WTC11 (cell line): ENCODE results near the gene GFRA1. TPM values are rescaled to one million over a fixed set of nuclear protein-coding genes. Genes with fewer than 3 reads are reported as not detected.

ENCODE experiments used
- ATAC-seq: fragments of 200-7000 bp; cut with Tn5 transposase; 2 replicates; pipeline ENCODE4 v1.10.0; 2021; ENCODE audit warnings: mild to moderate bottlenecking, moderate library complexity
- CTCF ChIA-PET: fragments of 300-600 bp; sonication (Branson Sonifier 250); formaldehyde crosslinking; loops from one replicate; lab custom pipeline; 2021; ENCODE audit warnings: antibody characterized with exemption; lab: Charles Lee
- POLR2A ChIA-PET: fragments of 350-600 bp; sonication (Branson Sonifier 250); formaldehyde crosslinking; loops from one replicate; lab custom pipeline; 2021; ENCODE audit warnings: antibody characterized with exemption; lab: Charles Lee
- DNase-seq: peaks from one replicate; pipeline ENCODE4 v3.0.0; 2021; ENCODE audit warnings: low spot score
- H3K27ac Mint-ChIP-seq: 2 replicates; pipeline ENCODE4 v1.8.0; 2021; ENCODE audit warnings: mixed read lengths
- H3K27me3 Mint-ChIP-seq: 2 replicates; pipeline ENCODE4 v1.8.0; 2021; ENCODE audit warnings: low read depth, mild to moderate bottlenecking, moderate library complexity, mixed read lengths
- H3K36me3 Mint-ChIP-seq: 2 replicates; pipeline ENCODE4 v1.8.0; 2021; ENCODE audit warnings: mixed read lengths
- H3K4me1 Mint-ChIP-seq: 2 replicates; pipeline ENCODE4 v1.8.0; 2022; ENCODE audit warnings: mixed read lengths
- H3K4me3 Mint-ChIP-seq: 2 replicates; pipeline ENCODE4 v1.8.0; 2021; ENCODE audit warnings: mild to moderate bottlenecking, moderate library complexity, mixed read lengths
- H3K9me3 Mint-ChIP-seq: 2 replicates; pipeline ENCODE4 v1.8.0; 2021; ENCODE audit warnings: mixed read lengths
- ATF1 ChIP-seq: sonication (generic); formaldehyde crosslinking; IDR thresholded peaks from 2 replicates; pipeline ENCODE4 v1.8.1; 2023; ENCODE audit warnings: mild to moderate bottlenecking, moderate library complexity, missing genetic modification reagents
- FOXP1 ChIP-seq: sonication (generic); formaldehyde crosslinking; IDR thresholded peaks from 2 replicates; pipeline ENCODE4 v1.8.0; 2022; ENCODE audit warnings: missing genetic modification reagents, mild to moderate bottlenecking, moderate library complexity, borderline replicate concordance
- GTF2I ChIP-seq: fragments of 250-450 bp; sonication (Bioruptor Pico); conservative IDR thresholded peaks from 2 replicates; pipeline ENCODE4 v1.4.0; 2021; ENCODE audit warnings: mild to moderate bottlenecking
- NFYB ChIP-seq: sonication (generic); formaldehyde crosslinking; conservative IDR thresholded peaks from 2 replicates; pipeline ENCODE4 v1.8.0; 2022; ENCODE audit warnings: low read depth, missing genetic modification reagents
- NR2C2 ChIP-seq: sonication (generic); formaldehyde crosslinking; IDR thresholded peaks from 2 replicates; pipeline ENCODE4 v1.8.0; 2022; ENCODE audit warnings: mild to moderate bottlenecking, missing genetic modification reagents
- RORB ChIP-seq: fragments of 250-450 bp; sonication (Bioruptor Pico); IDR thresholded peaks from 2 replicates; pipeline ENCODE4 v1.9.0; 2021; ENCODE audit warnings: mild to moderate bottlenecking
- SOX15 ChIP-seq: fragments of 250-450 bp; sonication (Bioruptor Pico); IDR thresholded peaks from 2 replicates; pipeline ENCODE4 v1.9.0; 2021; ENCODE audit warnings: mild to moderate bottlenecking
- ZNF219 ChIP-seq: sonication (generic); formaldehyde crosslinking; IDR thresholded peaks from 2 replicates; pipeline ENCODE4 v1.8.0; 2023; ENCODE audit warnings: missing genetic modification reagents, mild to moderate bottlenecking, borderline replicate concordance
- ZNF232 ChIP-seq: sonication (generic); formaldehyde crosslinking; IDR thresholded peaks from 2 replicates; pipeline ENCODE4 v1.8.0; 2022; ENCODE audit warnings: mild to moderate bottlenecking, missing genetic modification reagents
- ZNF317 ChIP-seq: sonication (generic); formaldehyde crosslinking; IDR thresholded peaks from 2 replicates; pipeline ENCODE4 v1.8.1; 2023; ENCODE audit warnings: low read depth, mild to moderate bottlenecking, moderate library complexity, missing genetic modification reagents, borderline replicate concordance
- ZNF416 ChIP-seq: fragments of 250-450 bp; sonication (Bioruptor Pico); IDR thresholded peaks from 2 replicates; pipeline ENCODE4 v1.9.0; 2021; ENCODE audit warnings: mild to moderate bottlenecking, inconsistent platforms
- total RNA-seq: library from RNA; stranded (reverse); gene quantifications from 3 replicates; pipeline ENCODE4 v1.2.3, GENCODE V29; 2021
- TF ChIP-seq, protein P1 (sequence below): sonication (generic); formaldehyde crosslinking; IDR thresholded peaks from 2 replicates; pipeline ENCODE4 v1.8.1; 2022; ENCODE audit warnings: low read depth, missing genetic modification reagents, borderline replicate concordance
- TF ChIP-seq, protein P2 (sequence below): sonication (generic); formaldehyde crosslinking; IDR thresholded peaks from 2 replicates; pipeline ENCODE4 v1.8.1; 2022; ENCODE audit warnings: low read depth, mild to moderate bottlenecking, moderate library complexity, missing genetic modification reagents, borderline replicate concordance
- TF ChIP-seq, protein P3 (sequence below): sonication (generic); formaldehyde crosslinking; IDR thresholded peaks from 2 replicates; pipeline ENCODE4 v1.8.1; 2023; ENCODE audit warnings: mild to moderate bottlenecking, missing genetic modification reagents, moderate library complexity
- TF ChIP-seq, protein P4 (sequence below): sonication (generic); formaldehyde crosslinking; IDR thresholded peaks from 2 replicates; pipeline ENCODE4 v1.8.0; 2022; ENCODE audit warnings: mild to moderate bottlenecking, missing genetic modification reagents
- TF ChIP-seq, protein P5 (sequence below): fragments of 250-450 bp; sonication (Bioruptor Pico); IDR thresholded peaks from 2 replicates; pipeline ENCODE4 v2.1.2; 2022; ENCODE audit warnings: mild to moderate bottlenecking, moderate library complexity
- TF ChIP-seq, protein P6 (sequence below): sonication (generic); formaldehyde crosslinking; IDR thresholded peaks from 2 replicates; pipeline ENCODE4 v1.8.1; 2023; ENCODE audit warnings: mild to moderate bottlenecking, missing genetic modification reagents, borderline replicate concordance
- TF ChIP-seq, protein P7 (sequence below): sonication (generic); formaldehyde crosslinking; IDR thresholded peaks from 2 replicates; pipeline ENCODE4 v1.8.0; 2023; ENCODE audit warnings: mild to moderate bottlenecking, missing genetic modification reagents
- TF ChIP-seq, protein P8 (sequence below): sonication (generic); formaldehyde crosslinking; IDR thresholded peaks from 2 replicates; pipeline ENCODE4 v1.8.0; 2023; ENCODE audit warnings: missing genetic modification reagents

Gene GFRA1
- total RNA-seq, 1 experiment from 2014 or later = 4.4 TPM

DNA sequence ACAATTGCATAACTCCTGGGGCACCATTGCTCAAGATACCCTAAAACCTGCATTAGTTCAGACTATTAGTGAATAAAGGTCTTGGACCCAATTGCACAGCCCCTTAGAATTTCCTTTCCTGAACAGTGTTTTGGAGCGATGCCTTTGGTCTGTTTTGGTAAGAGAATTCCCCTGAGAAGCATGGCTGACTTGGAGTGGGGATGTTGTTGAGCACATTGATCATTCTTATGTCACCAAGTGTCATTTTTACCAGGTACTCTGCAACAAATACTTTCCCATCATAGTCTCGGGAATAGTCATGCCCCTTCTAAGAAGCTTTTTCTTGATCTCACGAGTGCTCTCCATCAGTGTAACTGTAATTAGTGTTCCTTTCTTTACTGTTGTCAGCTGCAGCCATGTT lies 229.7 kb downstream of the GFRA1 start:
- Mint-ChIP-seq H3K4me3 (no peak overlapping the region), H3K36me3 (no peaks in the 10 kb centered on the region), H3K4me1 (peaks cover 8% of the 10 kb centered on the region), H3K27me3 (no peaks in the 10 kb centered on the region), H3K9me3 (peaks cover 18% of the 10 kb centered on the region), H3K27ac (no peak overlapping the region)
- ChIA-PET POLR2A (interaction anchor here (0.5 kb wide), 1 partner anchor 214 kb away, joined by 4 read pairs; no protein-coding TSS in a partner anchor), CTCF (no interaction called here)
- DNase-seq (no peak), ATAC-seq (no peak)
- TF ChIP-seq, protein P1, sequence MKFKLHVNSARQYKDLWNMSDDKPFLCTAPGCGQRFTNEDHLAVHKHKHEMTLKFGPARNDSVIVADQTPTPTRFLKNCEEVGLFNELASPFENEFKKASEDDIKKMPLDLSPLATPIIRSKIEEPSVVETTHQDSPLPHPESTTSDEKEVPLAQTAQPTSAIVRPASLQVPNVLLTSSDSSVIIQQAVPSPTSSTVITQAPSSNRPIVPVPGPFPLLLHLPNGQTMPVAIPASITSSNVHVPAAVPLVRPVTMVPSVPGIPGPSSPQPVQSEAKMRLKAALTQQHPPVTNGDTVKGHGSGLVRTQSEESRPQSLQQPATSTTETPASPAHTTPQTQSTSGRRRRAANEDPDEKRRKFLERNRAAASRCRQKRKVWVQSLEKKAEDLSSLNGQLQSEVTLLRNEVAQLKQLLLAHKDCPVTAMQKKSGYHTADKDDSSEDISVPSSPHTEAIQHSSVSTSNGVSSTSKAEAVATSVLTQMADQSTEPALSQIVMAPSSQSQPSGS (CRISPR knock-in tag) = no peak
- TF ChIP-seq, protein P2, sequence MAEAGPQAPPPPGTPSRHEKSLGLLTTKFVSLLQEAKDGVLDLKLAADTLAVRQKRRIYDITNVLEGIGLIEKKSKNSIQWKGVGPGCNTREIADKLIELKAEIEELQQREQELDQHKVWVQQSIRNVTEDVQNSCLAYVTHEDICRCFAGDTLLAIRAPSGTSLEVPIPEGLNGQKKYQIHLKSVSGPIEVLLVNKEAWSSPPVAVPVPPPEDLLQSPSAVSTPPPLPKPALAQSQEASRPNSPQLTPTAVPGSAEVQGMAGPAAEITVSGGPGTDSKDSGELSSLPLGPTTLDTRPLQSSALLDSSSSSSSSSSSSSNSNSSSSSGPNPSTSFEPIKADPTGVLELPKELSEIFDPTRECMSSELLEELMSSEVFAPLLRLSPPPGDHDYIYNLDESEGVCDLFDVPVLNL = no peak
- TF ChIP-seq FOXP1 (CRISPR knock-in tag) (no peak), NFYB (CRISPR knock-in tag) (no peak), RORB (no peak), ATF1 (CRISPR knock-in tag) (no peak), SOX15 (CRISPR knock-in tag) (no peak), GTF2I (CRISPR knock-in tag) (no peak)
- TF ChIP-seq, protein P3, sequence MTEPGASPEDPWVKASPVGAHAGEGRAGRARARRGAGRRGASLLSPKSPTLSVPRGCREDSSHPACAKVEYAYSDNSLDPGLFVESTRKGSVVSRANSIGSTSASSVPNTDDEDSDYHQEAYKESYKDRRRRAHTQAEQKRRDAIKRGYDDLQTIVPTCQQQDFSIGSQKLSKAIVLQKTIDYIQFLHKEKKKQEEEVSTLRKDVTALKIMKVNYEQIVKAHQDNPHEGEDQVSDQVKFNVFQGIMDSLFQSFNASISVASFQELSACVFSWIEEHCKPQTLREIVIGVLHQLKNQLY = no peak
- TF ChIP-seq, protein P4, sequence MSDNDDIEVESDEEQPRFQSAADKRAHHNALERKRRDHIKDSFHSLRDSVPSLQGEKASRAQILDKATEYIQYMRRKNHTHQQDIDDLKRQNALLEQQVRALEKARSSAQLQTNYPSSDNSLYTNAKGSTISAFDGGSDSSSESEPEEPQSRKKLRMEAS (CRISPR knock-in tag) = no peak
- TF ChIP-seq, protein P5, sequence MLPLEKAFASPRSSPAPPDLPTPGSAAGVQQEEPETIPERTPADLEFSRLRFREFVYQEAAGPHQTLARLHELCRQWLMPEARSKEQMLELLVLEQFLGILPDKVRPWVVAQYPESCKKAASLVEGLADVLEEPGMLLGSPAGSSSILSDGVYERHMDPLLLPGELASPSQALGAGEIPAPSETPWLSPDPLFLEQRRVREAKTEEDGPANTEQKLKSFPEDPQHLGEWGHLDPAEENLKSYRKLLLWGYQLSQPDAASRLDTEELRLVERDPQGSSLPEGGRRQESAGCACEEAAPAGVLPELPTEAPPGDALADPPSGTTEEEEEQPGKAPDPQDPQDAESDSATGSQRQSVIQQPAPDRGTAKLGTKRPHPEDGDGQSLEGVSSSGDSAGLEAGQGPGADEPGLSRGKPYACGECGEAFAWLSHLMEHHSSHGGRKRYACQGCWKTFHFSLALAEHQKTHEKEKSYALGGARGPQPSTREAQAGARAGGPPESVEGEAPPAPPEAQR (CRISPR knock-in tag) = no peak

DNA sequence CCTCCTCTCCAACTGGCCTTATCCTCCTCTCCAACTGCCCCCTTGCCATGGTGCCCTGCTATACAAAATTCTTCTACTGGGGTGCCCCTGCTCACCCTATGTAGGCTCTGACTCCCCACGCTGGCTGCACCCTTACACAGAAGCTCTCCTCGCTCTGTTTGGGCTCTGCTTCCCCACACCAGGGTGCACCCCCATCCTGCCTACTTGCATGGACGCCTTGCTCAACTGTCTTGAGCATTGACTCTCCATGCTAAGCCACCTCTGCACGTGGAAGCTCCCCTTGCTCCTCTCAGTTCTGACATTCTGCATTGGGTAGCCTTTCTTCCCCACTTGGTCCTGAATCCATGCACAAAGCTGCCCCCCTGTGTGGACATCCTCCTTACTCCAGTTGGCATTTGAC lies 231.1 kb downstream of the GFRA1 start:
- Mint-ChIP-seq H3K27me3 (no peaks in the 10 kb centered on the region), H3K4me3 (no peak overlapping the region), H3K27ac (no peak overlapping the region), H3K36me3 (no peaks in the 10 kb centered on the region), H3K9me3 (peaks cover 18% of the 10 kb centered on the region), H3K4me1 (peaks cover 10% of the 10 kb centered on the region)
- CTCF ChIA-PET = interaction anchor here (1.3 kb wide), 1 partner anchor 94 kb away, joined by 3 read pairs; no protein-coding TSS in a partner anchor
- no peak for ATAC-seq
- POLR2A ChIA-PET = no interaction called here
- DNase-seq = no peak
- TF ChIP-seq, protein P1 (CRISPR knock-in tag) = no peak
- TF ChIP-seq ZNF317 (no peak), ZNF416 (CRISPR knock-in tag) (no peak), ZNF219 (CRISPR knock-in tag) (no peak), ZNF232 (no peak), NR2C2 (no peak)
- TF ChIP-seq, protein P6, sequence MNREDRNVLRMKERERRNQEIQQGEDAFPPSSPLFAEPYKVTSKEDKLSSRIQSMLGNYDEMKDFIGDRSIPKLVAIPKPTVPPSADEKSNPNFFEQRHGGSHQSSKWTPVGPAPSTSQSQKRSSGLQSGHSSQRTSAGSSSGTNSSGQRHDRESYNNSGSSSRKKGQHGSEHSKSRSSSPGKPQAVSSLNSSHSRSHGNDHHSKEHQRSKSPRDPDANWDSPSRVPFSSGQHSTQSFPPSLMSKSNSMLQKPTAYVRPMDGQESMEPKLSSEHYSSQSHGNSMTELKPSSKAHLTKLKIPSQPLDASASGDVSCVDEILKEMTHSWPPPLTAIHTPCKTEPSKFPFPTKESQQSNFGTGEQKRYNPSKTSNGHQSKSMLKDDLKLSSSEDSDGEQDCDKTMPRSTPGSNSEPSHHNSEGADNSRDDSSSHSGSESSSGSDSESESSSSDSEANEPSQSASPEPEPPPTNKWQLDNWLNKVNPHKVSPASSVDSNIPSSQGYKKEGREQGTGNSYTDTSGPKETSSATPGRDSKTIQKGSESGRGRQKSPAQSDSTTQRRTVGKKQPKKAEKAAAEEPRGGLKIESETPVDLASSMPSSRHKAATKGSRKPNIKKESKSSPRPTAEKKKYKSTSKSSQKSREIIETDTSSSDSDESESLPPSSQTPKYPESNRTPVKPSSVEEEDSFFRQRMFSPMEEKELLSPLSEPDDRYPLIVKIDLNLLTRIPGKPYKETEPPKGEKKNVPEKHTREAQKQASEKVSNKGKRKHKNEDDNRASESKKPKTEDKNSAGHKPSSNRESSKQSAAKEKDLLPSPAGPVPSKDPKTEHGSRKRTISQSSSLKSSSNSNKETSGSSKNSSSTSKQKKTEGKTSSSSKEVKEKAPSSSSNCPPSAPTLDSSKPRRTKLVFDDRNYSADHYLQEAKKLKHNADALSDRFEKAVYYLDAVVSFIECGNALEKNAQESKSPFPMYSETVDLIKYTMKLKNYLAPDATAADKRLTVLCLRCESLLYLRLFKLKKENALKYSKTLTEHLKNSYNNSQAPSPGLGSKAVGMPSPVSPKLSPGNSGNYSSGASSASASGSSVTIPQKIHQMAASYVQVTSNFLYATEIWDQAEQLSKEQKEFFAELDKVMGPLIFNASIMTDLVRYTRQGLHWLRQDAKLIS (CRISPR knock-in tag) = no peak
- TF ChIP-seq, protein P7, sequence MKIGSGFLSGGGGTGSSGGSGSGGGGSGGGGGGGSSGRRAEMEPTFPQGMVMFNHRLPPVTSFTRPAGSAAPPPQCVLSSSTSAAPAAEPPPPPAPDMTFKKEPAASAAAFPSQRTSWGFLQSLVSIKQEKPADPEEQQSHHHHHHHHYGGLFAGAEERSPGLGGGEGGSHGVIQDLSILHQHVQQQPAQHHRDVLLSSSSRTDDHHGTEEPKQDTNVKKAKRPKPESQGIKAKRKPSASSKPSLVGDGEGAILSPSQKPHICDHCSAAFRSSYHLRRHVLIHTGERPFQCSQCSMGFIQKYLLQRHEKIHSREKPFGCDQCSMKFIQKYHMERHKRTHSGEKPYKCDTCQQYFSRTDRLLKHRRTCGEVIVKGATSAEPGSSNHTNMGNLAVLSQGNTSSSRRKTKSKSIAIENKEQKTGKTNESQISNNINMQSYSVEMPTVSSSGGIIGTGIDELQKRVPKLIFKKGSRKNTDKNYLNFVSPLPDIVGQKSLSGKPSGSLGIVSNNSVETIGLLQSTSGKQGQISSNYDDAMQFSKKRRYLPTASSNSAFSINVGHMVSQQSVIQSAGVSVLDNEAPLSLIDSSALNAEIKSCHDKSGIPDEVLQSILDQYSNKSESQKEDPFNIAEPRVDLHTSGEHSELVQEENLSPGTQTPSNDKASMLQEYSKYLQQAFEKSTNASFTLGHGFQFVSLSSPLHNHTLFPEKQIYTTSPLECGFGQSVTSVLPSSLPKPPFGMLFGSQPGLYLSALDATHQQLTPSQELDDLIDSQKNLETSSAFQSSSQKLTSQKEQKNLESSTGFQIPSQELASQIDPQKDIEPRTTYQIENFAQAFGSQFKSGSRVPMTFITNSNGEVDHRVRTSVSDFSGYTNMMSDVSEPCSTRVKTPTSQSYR = no peak
- TF ChIP-seq, protein P8, sequence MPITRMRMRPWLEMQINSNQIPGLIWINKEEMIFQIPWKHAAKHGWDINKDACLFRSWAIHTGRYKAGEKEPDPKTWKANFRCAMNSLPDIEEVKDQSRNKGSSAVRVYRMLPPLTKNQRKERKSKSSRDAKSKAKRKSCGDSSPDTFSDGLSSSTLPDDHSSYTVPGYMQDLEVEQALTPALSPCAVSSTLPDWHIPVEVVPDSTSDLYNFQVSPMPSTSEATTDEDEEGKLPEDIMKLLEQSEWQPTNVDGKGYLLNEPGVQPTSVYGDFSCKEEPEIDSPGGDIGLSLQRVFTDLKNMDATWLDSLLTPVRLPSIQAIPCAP = no peak
